Upper lobe of left lung (tissue), 6 donors: ENCODE measurements around the gene RYR1. TPM values are rescaled to one million over a fixed set of nuclear protein-coding genes. Genes with fewer than 3 reads are reported as not detected.

Experiments
- ATAC-seq, 2 donors: fragments of 200-7000 bp; cut with Tn5 transposase; one replicate each; pipeline ENCODE4 v1.9.1; 2022; ENCODE audit warnings: mild to moderate bottlenecking in 2 of 2, moderate library complexity in 2 of 2; ENCODE audit not compliant: low FRiP score in 2 of 2
- DNase-seq, 2 donors: peaks; one replicate each; pipeline ENCODE4 v3.0.0-alpha.2; 2019 to 2020
- H3K27ac ChIP-seq, 4 donors: fragments of 200-600 bp; sonication (generic); one replicate each; pipeline ENCODE4 v1.5.1; 2016 to 2019
- H3K27me3 ChIP-seq, 4 donors: fragments of 200-600 bp; sonication (generic); one replicate each; pipeline ENCODE4 v1.5.1; 2017 to 2019
- H3K36me3 ChIP-seq, 4 donors: fragments of 200-600 bp; sonication (generic); one replicate each; pipeline ENCODE4 v1.5.1; 2016 to 2019
- H3K4me1 ChIP-seq, 4 donors: fragments of 200-600 bp; sonication (generic); one replicate each; pipeline ENCODE4 v1.5.1; 2018 to 2019
- H3K4me3 ChIP-seq, 4 donors: fragments of 200-600 bp; sonication (generic); one replicate each; pipeline ENCODE4 v1.5.1; 2017 to 2019; ENCODE audit warnings: mild to moderate bottlenecking in 2 of 4, moderate library complexity in 1 of 4
- H3K9me3 ChIP-seq, 4 donors: fragments of 200-600 bp; sonication (generic); one replicate each; pipeline ENCODE4 v1.5.1; 2018 to 2019
- EP300 ChIP-seq, 4 donors: sonication (generic); formaldehyde crosslinking; IDR thresholded peaks; one replicate each; pipeline ENCODE4 v1.5.1; 2017; ENCODE audit warnings: antibody characterized with exemption in 4 of 4, control low read depth in 2 of 4
- POLR2A ChIP-seq, 4 donors: fragments of 450-650 bp; IDR thresholded peaks; one replicate each; pipeline ENCODE4 v1.5.1; 2016 to 2017; ENCODE audit warnings: antibody characterized with exemption in 4 of 4, mild to moderate bottlenecking in 2 of 4
- POLR2AphosphoS5 ChIP-seq, 2 donors: sonication (generic); formaldehyde crosslinking; IDR thresholded peaks; one replicate each; pipeline ENCODE4 v1.5.1; 2017; ENCODE audit warnings: antibody characterized with exemption in 2 of 2
- WGBS, 2 donors: methylation state at CpG; one replicate each; pipeline ENCODE4 v1.1.5; 2017 to 2018; 5-methylcytosine and 5-hydroxymethylcytosine counted together
- total RNA-seq, 6 donors: library from RNA; depleted of rRNA in 4 of 6; stranded (reverse); fragments of >200 nt in 4 of 6; gene quantifications; one replicate each; pipeline versions ENCODE4 v1.1.0 to v1.2.1, GENCODE V29; 2016 to 2021
- TF ChIP-seq, protein P1 (sequence below), 6 experiments: fragments of 450-650 bp in 4 of 6; fragments of 200-600 bp in 2 of 6; sonication (generic) in 2 of 6; IDR thresholded peaks; one replicate each; pipeline ENCODE4 v1.5.1; 2016 to 2019; ENCODE audit warnings: antibody characterized with exemption in 6 of 6
- donor health status: DM: no; HTN: no; CAD: no; lungs with moderate emphysema.
- donor health status: DM: no; HTN: yes; CAD: no; lungs with severe emphysema.

Gene RYR1
- total RNA-seq, 6 donors from 2014 or later: 1.1 to 22.0 (median 5.5) TPM

GRCh38 chr19:38506375-38506722 lies 72.9 kb downstream of the RYR1 start:
- Histone ChIP-seq H3K9me3 (no peaks in the 10 kb centered on the region), H3K4me1 (peaks cover 0 to 2% (median 0%) of the 10 kb centered on the region in 4 donors), H3K36me3 (no peaks in the 10 kb centered on the region), H3K27ac (no peak overlapping the region), H3K27me3 (no peaks in the 10 kb centered on the region), H3K4me3 (no peak overlapping the region)
- TF ChIP-seq POLR2A (IDR thresholded peaks at IDR 0.05) (no peak), POLR2AphosphoS5 (IDR thresholded peaks at IDR 0.05) (no peak), EP300 (IDR thresholded peaks at IDR 0.05) (no peak)
- TF ChIP-seq, protein P1, sequence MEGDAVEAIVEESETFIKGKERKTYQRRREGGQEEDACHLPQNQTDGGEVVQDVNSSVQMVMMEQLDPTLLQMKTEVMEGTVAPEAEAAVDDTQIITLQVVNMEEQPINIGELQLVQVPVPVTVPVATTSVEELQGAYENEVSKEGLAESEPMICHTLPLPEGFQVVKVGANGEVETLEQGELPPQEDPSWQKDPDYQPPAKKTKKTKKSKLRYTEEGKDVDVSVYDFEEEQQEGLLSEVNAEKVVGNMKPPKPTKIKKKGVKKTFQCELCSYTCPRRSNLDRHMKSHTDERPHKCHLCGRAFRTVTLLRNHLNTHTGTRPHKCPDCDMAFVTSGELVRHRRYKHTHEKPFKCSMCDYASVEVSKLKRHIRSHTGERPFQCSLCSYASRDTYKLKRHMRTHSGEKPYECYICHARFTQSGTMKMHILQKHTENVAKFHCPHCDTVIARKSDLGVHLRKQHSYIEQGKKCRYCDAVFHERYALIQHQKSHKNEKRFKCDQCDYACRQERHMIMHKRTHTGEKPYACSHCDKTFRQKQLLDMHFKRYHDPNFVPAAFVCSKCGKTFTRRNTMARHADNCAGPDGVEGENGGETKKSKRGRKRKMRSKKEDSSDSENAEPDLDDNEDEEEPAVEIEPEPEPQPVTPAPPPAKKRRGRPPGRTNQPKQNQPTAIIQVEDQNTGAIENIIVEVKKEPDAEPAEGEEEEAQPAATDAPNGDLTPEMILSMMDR (IDR thresholded peaks at IDR 0.05): no peak
- ATAC-seq: no peak
- no peak for DNase-seq
- 82 to 93% methylated on average over 11 of the region's 11 CpGs for WGBS, 2 donors

DNA sequence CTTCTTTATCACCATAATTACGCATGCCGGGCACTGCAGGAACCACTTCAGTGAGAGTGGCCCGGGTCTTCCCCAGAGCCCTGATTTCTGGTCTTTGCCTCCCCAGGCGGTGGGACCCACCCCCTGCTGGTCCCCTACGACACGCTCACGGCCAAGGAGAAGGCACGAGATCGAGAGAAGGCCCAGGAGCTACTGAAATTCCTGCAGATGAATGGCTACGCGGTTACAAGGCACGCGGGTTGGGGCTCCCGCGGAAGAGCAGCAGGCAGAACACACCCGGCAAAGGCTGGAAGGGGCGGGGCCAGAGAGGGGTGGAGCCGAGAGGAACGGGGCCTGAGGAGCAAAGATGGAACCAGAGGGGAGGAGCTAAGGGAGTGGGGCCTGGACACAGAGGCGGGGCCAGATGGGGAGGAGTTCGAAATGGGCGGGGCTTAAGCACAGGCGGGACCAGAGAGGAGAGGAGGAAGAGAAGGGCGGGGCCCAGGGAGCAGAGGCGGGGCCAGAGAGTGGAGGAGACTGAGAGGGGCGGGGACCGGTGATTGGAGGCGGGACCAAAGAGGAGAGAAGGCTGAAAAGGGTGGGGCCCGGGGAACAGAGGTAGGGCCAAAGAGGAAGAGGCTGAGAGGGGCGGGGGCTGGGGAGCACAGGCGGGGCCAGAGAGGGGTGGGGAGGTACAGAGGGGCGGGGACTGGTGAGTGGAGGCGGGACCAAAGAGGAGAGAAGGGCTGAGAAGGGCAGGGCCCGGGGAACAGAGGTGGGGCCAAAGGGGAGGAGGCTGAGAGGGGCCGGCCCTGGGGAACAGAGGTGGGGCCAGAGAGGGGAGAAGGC lies 73.4 kb downstream of the RYR1 start:
- Histone ChIP-seq H3K4me3 (no peak overlapping the region), H3K9me3 (no peaks in the 10 kb centered on the region), H3K27ac (no peak overlapping the region), H3K36me3 (no peaks in the 10 kb centered on the region), H3K27me3 (no peaks in the 10 kb centered on the region), H3K4me1 (peaks cover 0 to 2% (median 0%) of the 10 kb centered on the region in 4 donors)
- DNase-seq (peak; percentile 86), ATAC-seq (peak; percentile 88 to 96)
- TF ChIP-seq EP300 (IDR thresholded peaks at IDR 0.05) (no peak), POLR2A (IDR thresholded peaks at IDR 0.05) (no peak), POLR2AphosphoS5 (IDR thresholded peaks at IDR 0.05) (no peak)
- TF ChIP-seq, protein P1 (IDR thresholded peaks at IDR 0.05): no peak
- WGBS, 2 donors: 36 to 46% methylated on average over 34 to 35 of the region's 35 CpGs

DNA sequence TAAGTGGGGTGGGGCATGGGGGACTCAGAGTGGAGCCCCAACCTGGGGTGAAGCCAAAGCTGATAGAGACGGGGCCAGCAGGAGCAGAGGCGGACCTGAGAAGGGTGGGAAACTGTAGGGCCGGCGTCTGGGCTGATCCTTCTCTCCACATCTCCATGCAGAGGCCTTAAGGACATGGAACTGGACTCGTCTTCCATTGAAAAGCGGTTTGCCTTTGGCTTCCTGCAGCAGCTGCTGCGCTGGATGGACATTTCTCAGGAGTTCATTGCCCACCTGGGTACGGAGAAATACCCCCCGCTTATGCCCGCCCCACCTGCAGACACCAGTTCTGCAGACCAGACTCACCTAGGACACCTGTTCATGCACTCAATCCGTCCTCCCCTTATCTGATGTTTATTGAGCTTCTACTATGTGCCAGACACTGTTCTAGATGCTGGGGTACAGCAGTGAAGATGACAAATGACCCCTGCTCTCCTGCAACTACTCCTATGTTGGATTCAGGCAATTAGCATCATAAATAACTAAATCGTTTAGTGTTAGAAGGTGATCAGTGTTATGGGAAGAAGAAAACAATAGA lies 74.1 kb downstream of the RYR1 start:
- Histone ChIP-seq H3K4me1 (peaks cover 0 to 2% (median 0%) of the 10 kb centered on the region in 4 donors), H3K9me3 (no peaks in the 10 kb centered on the region), H3K27me3 (no peaks in the 10 kb centered on the region), H3K36me3 (no peaks in the 10 kb centered on the region), H3K4me3 (no peak overlapping the region), H3K27ac (no peak overlapping the region)
- 70 to 74% methylated on average over 12 of the region's 12 CpGs for WGBS, 2 donors
- DNase-seq (no peak), ATAC-seq (no peak)
- TF ChIP-seq POLR2AphosphoS5 (IDR thresholded peaks at IDR 0.05) (no peak), EP300 (IDR thresholded peaks at IDR 0.05) (no peak), POLR2A (IDR thresholded peaks at IDR 0.05) (no peak)
- TF ChIP-seq, protein P1 (IDR thresholded peaks at IDR 0.05): no peak

- no peaks in the 10 kb centered on the region for H3K36me3 ChIP-seq
- DNase-seq: no peak
- TF ChIP-seq EP300 (IDR thresholded peaks at IDR 0.05) (no peak), POLR2AphosphoS5 (IDR thresholded peaks at IDR 0.05) (no peak), POLR2A (IDR thresholded peaks at IDR 0.05) (no peak)
- TF ChIP-seq, protein P1 (IDR thresholded peaks at IDR 0.05): no peak
- no peak for ATAC-seq
- peaks cover 0 to 2% (median 0%) of the 10 kb centered on the region in 4 donors for H3K4me1 ChIP-seq
- no peaks in the 10 kb centered on the region for H3K27me3 ChIP-seq
- H3K27ac ChIP-seq: no peak overlapping the region
- no peak overlapping the region for H3K4me3 ChIP-seq
- 46 to 58% methylated on average over 6 of the region's 6 CpGs for WGBS, 2 donors
- no peaks in the 10 kb centered on the region for H3K9me3 ChIP-seq
These were observed 75.0 kb downstream of the RYR1 start for GRCh38 chr19:38508507-38508906.
